Dermis blood vessel endothelial cell (primary cell): ENCODE results near the gene RAD51B. TPM values are rescaled to one million over a fixed set of nuclear protein-coding genes. Genes with fewer than 3 reads are reported as not detected.

Experiments
- DNase-seq: peaks from one replicate; pipeline ENCODE4 v3.0.0; 2010
- total RNA-seq: library from RNA; depleted of rRNA; stranded (reverse); fragments of >200 nt; gene quantifications from 2 replicates; pipeline ENCODE4 v1.2.3, GENCODE V29; 2014

RAD51B gene
- total RNA-seq, 1 donor from 2014 or later = 22.8 TPM

DNA sequence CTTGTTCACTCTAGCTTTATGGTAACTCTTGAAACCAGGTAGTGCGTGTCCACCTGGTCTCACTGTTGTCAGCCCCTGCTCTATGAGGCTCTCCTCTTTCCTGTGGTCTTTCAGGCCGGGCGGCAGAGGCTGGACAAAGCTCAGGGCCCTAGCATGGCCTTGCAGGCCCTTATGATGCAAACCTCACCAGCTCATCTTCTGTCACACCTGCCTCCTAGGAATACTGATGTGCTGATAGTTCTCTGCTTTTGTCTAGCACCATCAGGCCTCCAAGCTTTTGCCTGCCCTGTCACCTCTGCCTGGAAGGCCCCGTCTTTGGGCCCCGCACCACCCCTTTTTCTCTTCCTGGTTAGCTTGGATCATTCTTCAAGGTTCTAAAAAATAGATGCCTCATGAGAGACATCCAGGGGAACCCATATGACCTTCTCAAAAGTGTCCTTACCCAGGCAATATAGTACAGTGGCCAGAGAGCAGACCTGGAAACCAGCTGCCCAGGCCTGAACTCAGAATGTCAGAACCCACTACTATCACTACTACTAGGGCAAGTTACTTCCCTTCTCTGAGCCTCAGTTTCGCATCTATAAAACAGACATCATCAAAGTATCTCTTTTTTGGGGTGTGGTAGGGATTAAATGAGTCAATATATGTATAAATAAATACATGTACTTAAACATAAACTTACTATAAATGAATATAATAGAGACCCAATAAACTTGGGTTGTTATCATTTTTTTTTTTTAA lies 881.6 kb downstream of the RAD51B start:
- DNase-seq = no peak

- DNase-seq = no peak
Measured at GRCh38 chr14:68702135-68702534, 882.6 kb downstream of the RAD51B start.

DNA sequence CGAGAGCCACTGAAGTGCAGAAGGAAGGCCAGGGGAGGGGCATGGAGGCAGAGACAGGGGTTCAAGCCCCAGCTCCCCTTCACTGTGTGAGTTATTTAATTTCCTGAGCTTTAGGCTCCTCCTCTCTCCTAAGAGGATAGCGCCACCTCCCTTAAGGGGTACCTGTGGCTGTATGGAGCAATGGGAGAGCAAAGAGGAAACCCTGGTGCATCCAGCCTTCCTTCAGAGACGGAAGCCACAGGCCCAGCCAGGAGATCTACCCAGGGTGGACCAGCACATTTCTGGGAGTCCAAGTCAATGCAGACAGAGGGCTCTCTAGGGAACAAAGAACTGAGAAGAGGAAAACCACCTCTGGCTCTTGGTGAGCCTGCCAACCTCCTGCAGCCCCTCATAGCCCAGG lies 883.0 kb downstream of the RAD51B start:
- DNase-seq = no peak

GRCh38 chr14:68703093-68703492 lies 883.5 kb downstream of the RAD51B start:
- DNase-seq = peak; percentile 77

- DNase-seq = no peak
Measured at GRCh38 chr14:68704736-68705720, 885.4 kb downstream of the RAD51B start.

DNA sequence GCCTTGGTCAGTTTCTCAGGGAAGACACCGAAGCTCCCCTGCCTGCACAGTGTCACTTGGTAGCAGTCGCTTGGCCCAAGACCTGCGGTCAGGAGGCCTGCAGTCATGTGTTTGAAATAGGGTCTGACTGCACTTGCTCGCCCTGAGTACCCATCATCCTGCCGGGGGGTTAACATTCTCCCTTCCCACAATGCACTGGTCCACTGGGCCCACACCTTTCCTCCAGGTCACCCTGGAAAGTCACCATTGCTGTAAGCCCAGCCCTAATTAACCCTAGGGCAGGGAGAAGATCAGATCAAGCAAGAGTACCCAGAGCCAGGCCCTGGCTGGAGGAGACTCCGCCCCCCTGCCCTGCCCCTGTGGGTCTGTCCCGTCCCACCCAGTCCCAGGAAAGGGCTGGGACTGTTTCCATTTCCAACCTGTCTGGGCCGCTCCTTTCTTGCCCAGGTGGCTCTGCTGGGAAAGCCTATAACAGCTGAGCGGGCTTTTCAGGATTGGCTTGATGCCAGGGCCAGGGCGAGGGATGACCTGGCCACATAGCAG lies 886.2 kb downstream of the RAD51B start:
- no peak for DNase-seq

DNA sequence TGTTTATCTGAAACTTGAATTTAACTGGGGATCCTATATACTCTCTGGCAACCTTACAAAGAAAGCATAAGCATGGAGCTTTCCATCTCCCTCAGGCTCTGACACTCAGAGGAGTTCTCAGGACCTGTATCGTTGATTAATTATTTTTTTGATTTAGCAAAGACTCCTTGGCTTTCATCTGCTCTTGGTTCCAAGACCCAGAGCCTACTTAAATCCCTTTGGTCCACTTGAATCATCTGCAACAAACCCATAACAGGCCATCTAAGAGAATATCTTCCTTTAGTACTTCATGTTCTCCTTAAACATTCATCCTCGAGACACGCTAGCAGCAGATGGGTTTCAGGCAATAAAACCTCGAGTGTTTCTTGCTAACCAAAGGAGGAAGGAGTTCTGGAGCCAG lies 887.9 kb downstream of the RAD51B start:
- DNase-seq = no peak

GRCh38 chr14:68708343-68708742 lies 888.8 kb downstream of the RAD51B start:
- no peak for DNase-seq

- DNase-seq = no peak
Measured at GRCh38 chr14:68709007-68709406, 889.4 kb downstream of the RAD51B start.

DNA sequence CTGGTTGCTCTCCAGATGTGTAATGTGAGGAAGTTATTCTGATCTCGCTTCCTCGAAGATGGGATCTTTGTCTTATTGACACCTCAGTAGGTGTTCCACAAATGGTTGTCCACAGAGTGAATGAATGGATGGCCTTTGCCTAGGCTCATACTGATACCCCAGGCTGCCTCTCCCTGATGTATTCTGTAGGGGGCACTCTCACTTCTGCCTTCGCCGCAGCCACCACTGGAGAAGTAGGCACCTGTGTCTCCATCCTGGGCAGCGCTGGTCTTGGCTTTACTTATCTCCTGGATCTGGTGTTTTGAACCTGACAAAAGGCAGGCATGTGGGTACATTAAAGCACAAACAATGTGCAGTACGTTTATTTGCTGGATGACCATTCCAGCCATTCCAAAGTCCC lies 891.2 kb downstream of the RAD51B start:
- no peak for DNase-seq

DNA sequence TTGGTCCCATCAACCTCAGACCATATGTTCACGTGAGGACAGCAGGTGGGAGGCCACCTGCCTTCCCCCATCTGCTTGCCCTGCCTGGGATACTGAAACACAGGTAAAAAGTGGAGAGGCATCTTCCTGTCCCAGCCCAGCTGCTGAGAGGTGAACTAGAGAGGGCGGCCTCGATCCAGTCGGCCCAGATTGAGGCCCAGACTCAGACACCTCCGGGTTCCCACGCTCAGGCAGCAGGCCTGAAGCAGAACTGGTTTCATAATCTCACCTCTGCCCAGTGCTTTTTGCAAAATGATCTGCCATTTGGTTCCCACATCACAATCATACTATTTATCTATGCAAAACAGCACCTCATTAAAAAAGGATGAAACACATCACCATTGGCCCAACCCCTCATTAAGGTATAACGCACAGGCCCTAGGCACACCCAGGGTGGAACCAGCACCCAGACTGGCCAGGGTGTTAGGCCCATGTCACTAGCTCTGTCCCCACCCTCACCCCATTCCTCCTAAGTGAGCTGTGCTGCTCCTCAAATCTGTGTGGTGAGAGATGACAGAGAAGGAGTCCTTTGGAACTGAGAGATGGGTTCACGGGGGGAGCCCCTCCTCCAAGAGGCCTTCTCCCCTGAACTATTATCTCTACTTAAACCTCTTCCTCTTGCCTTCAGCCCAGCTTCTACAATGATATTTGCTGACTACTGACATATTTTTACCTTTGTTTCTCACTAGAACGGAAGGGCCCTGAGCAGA lies 892.2 kb downstream of the RAD51B start:
- DNase-seq = no peak

- no peak for DNase-seq
Measured at GRCh38 chr14:68712703-68713370, 893.3 kb downstream of the RAD51B start.

DNA sequence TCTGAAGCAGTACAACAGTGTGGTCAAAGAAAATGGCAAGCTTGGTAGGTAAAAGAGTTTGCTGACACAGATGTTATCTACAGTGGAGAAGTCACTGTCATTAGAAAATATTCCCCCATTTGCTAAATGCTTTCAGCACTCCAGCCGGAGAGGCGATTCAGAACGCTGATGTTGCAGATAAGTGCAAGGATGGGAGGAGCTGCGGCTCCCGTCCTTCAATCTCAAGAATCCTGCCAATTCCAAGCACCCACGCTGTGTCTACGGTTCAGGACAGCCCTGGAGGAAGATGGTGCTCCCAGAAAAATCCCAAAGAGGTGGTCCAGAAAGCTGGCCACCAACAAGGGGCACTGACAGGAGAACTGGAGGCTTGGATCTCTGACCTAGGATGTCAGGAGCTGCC lies 894.2 kb downstream of the RAD51B start:
- no peak for DNase-seq

GRCh38 chr14:68714991-68715924 lies 895.7 kb downstream of the RAD51B start:
- peak; percentile 72 for DNase-seq

- DNase-seq = no peak
Measured at GRCh38 chr14:68716698-68717097, 897.1 kb downstream of the RAD51B start.

DNA sequence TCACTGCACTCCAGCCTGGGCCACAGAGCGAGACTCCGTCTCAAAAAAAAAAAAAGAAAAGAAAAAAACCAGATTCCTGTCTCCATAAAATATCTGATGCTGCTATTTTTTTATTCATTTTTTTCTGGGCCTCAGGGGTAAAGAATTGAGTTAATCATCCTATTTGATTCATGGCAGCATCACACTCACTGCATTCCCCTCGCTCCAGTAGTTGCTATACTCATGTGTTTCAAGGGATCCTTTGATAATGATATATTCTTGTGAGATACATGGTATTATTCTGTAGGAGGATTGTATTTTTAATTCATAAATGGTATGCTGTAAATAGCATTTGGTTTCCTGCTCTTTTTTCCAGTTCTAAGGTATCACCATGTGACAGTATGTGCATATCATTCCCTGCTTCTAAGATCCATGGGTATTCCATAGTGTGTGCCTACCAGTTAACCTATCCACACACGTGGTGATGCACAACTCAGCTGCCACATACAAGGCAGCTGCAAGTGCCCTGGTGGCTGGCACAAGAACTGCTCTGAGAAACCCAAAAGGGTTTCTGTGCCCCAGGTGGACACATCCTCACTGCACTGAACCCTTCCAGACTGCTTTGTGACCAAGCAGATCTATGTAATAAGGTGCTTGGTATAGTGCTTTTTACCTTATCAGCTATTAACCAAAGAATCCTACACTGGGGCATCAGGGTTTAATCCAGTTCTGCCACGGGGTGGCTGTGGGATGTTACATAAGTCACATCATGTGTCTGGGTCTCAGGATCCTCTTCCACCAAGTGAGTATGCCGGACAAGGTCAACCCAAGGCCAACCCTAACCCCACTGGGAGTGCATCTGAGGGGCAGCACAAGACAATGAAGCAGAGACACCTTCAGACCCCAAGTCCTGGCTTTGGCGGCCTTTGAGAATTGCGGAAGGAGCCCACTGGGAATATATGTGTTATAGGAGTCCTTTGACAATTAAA lies 898.7 kb downstream of the RAD51B start:
- peak; percentile 35 for DNase-seq

GRCh38 chr14:68719634-68720384 lies 900.2 kb downstream of the RAD51B start:
- peak; percentile 47 for DNase-seq

GRCh38 chr14:68722186-68722585 lies 902.6 kb downstream of the RAD51B start:
- DNase-seq = no peak
